Measurements from ENCODE around the gene GJA3.

GRCh38 chr13:20145521-20145920 is 15.3 kb downstream of the GJA3 start:
- TF ChIP-seq POLR2A (IDR thresholded peaks at IDR 0.05; ENCODE audit: control extremely low read depth in 1 of 2, low read depth in 2 of 2, low read length in 2 of 2) (no peak), KDM5A (IDR thresholded peaks at IDR 0.05; ENCODE audit: low read length) (no peak), YY1 (IDR thresholded peaks at IDR 0.05; ENCODE audit: low read depth, low read length) (no peak), SP2 (IDR thresholded peaks at IDR 0.05; ENCODE audit: low read length) (no peak), CHD2 (IDR thresholded peaks at IDR 0.05; ENCODE audit: low read length) (no peak), HDAC6 (IDR thresholded peaks at IDR 0.05; ENCODE audit: low read depth, low read length) (no peak), CHD1 (IDR thresholded peaks at IDR 0.05; ENCODE audit: low read depth, low read length) (no peak), CTCF (IDR thresholded peaks at IDR 0.05; ENCODE audit: control extremely low read depth in 1 of 3, insufficient read depth in 1 of 3, low read depth in 1 of 3, low read length in 3 of 3) (no peak), CREB1 (IDR thresholded peaks at IDR 0.05) (no peak), GTF2F1 (IDR thresholded peaks at IDR 0.05; ENCODE audit: borderline replicate concordance, low read depth, low read length) (no peak), POLR2AphosphoS5 (IDR thresholded peaks at IDR 0.05; ENCODE audit: low read depth, low read length) (no peak), ASH2L (IDR thresholded peaks at IDR 0.05; ENCODE audit: low read length) (no peak), ATF3 (IDR thresholded peaks at IDR 0.05; ENCODE audit: insufficient read depth, low read depth, low read length) (no peak), CEBPB (IDR thresholded peaks at IDR 0.05; ENCODE audit: low read depth, low read length) (no peak)
